SK-MEL-5 (cell line): ENCODE measurements around the gene ZYG11B. TPM values are rescaled to one million over a fixed set of nuclear protein-coding genes. Genes with fewer than 3 reads are reported as not detected.
"Not testable (repeated sequence)": the region's sequence is repeated elsewhere in the genome, so short reads cannot be mapped to it uniquely, and the experiment has no call there.

ENCODE experiments used
- DNase-seq: peaks from one replicate; pipeline ENCODE4 v3.0.0-alpha.2; 2016; ENCODE audit warnings: low read depth, low spot score
- in situ Hi-C: cut with HindIII; loops from 2 replicates; pipeline ENCODE4 v1.10.0; 2016; ENCODE audit warnings: low sequenced_read_pairs, high pct_unique_total_duplicates, low pct_unique_long_range_greater_than_20kb
- total RNA-seq: library from RNA; depleted of rRNA; stranded (reverse); fragments of >200 nt; shearing (Covaris generic); gene quantifications from 2 replicates; pipeline ENCODE4 v1.2.3, GENCODE V29; 2014

The ZYG11B gene
- total RNA-seq, 1 experiment from 2014 or later = 25.3 TPM

GRCh38 chr1:52795464-52795863 lies 69.2 kb downstream of the ZYG11B start:
- in situ Hi-C loops = no loop called here
- DNase-seq = no peak

- in situ Hi-C loops = no loop called here
- no peak for DNase-seq
These were observed 72.1 kb downstream of the ZYG11B start for GRCh38 chr1:52798331-52798730.

- DNase-seq = no peak
- in situ Hi-C loops = no loop called here
These were observed 74.8 kb downstream of the ZYG11B start for GRCh38 chr1:52801011-52801410.

GRCh38 chr1:52804083-52804482 lies 77.8 kb downstream of the ZYG11B start:
- in situ Hi-C loops, DNase-seq: not testable (repeated sequence)

- DNase-seq = no peak
- in situ Hi-C loops = no loop called here
These were observed 88.2 kb downstream of the ZYG11B start for GRCh38 chr1:52814465-52814864.

GRCh38 chr1:52820830-52821229 lies 94.6 kb downstream of the ZYG11B start:
- in situ Hi-C loops, DNase-seq: not testable (repeated sequence)

- in situ Hi-C loops = no loop called here
- peak; percentile 34 for DNase-seq
These were observed 99.6 kb downstream of the ZYG11B start for GRCh38 chr1:52825868-52826267.

GRCh38 chr1:52834798-52835197 lies 108.5 kb downstream of the ZYG11B start:
- in situ Hi-C loops = no loop called here
- no peak for DNase-seq

GRCh38 chr1:52836035-52836434 lies 109.8 kb downstream of the ZYG11B start:
- no peak for DNase-seq
- in situ Hi-C loops = no loop called here

GRCh38 chr1:52839175-52839574 lies 112.9 kb downstream of the ZYG11B start:
- DNase-seq, in situ Hi-C loops: not testable (repeated sequence)

- in situ Hi-C loops = no loop called here
- peak; percentile 4 for DNase-seq
These were observed 116.5 kb downstream of the ZYG11B start, which contains the start of gene ZYG11A for GRCh38 chr1:52842643-52843310. Gene ZYG11A, plus strand, starts transcription at chr1:52842760. Its CDS starts 124 bp downstream, at chr1:52842884.

GRCh38 chr1:52845119-52845518 lies 118.9 kb downstream of the ZYG11B start:
- in situ Hi-C loops, DNase-seq: not testable (repeated sequence)

- in situ Hi-C loops = no loop called here
These were observed 122.2 kb downstream of the ZYG11B start for GRCh38 chr1:52848423-52848822.

GRCh38 chr1:52850951-52851350 lies 124.7 kb downstream of the ZYG11B start:
- DNase-seq = no peak
- in situ Hi-C loops = no loop called here

More at GRCh38 chr1:52848423-52848822, 122.2 kb downstream of the ZYG11B start:
- DNase-seq = no peak

GRCh38 chr1:52852854-52853253 lies 126.6 kb downstream of the ZYG11B start:
- DNase-seq = no peak
- in situ Hi-C loops = no loop called here

GRCh38 chr1:52855584-52855983 lies 129.3 kb downstream of the ZYG11B start:
- in situ Hi-C loops = no loop called here
- no peak for DNase-seq

- no peak for DNase-seq
- in situ Hi-C loops = no loop called here
These were observed 129.8 kb downstream of the ZYG11B start for GRCh38 chr1:52856026-52856425.

- in situ Hi-C loops = no loop called here
- no peak for DNase-seq
These were observed 131.2 kb downstream of the ZYG11B start for GRCh38 chr1:52857443-52857842.

GRCh38 chr1:52862666-52863458 lies 136.6 kb downstream of the ZYG11B start:
- no peak for DNase-seq
- in situ Hi-C loops = no loop called here
